ENCODE results near the gene ATP1A4.

ATP1A4 gene

DNA sequence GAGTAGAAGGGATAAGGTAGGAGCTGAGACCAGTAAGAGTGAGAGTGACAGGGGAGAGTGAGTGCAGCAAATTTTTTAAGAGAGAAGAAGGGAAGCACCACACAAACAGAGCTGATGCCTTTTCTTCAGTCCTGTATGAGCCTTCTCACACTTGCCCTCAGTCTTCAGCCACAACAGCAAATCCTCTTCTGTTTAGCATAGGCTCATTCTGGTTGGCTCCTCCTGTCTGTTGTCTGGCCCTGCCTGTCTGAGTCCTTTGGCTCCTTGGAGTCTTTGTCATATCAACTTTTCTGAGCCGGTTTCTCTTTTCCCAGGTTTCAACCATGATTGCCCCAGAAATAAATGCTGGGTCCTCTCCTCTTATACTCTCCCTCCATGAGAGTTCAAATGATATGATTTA, 26.3 kb downstream of the ATP1A4 start:
- DNase-seq (ENCODE audit: low spot score), result no peak

DNA sequence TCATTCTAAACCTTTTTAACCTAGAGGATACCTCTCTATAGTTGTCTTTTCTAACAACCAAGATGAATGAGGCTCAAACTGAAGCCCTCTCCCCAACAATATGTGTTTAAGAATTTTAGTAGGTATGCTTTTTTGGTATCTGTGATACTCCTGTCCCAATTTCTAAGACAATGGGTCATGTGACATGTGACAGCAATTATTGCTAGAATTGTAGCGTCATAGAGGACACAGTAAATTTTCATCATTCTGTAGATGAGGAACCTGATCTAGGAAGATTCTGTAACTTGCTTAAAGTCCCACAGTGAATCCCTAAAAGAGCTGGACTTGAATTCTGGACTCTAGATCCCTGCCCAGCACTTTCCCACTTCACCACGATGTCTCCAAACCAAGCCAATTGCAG, 27.3 kb downstream of the ATP1A4 start:
- no peak for DNase-seq (ENCODE audit: low spot score)

DNA sequence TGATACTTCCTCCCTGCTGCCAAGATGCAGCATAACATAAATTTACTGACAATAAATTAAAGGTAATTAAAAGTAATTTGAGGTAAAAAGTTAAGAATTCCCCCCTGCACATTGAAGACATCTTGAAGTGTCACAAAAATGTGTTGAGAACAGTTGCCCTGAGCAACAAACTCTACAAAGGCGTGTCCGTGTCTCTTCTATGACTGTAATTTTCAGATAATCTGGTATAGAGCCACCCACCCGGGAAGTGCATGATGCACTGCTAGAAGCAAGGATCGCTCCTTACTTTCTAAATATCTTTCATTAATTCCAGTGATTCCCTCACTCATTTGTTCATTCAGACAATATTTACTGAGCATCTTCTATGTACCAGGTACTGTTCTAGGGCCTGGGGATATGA, 27.9 kb downstream of the ATP1A4 start:
- DNase-seq (ENCODE audit: low spot score), result no peak

DNA sequence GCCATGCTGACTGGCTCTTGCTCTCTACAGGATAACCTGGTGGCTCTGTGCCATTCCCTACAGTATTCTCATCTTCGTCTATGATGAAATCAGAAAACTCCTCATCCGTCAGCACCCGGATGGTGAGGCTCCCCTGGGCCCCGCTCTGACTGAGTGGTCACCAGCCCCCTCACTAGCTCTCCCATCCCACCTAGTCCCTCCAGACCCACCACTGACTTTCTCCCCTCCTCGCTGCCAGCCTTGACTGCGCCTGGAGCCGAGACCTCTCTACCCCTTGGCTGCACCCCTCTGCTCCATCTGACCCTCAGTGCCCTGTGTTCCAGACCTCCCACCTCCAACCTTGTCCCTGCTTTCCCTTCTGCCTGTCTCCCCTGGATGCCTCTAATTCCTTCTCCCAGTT, 34.8 kb downstream of the ATP1A4 start:
- no peak for DNase-seq (ENCODE audit: low spot score)

DNA sequence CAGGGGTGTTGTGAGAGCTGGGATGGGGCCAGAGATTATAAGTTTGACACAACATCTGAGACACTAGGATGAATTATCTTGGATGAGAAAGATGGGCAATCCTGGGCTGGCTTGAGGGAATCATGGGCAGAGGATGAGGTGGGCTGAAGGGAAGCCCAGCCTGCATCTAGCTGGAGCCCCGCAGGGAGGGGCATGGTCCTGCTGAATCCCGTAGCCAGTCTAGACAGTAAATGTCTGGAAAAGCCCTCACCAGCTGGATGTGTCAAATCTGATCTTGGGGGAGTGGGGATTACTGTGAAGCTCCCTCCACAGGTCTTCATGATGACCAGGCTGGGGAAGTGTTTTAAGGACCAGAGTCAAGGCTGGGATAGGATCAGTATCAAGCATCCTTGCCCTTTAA, 35.3 kb downstream of the ATP1A4 start:
- no peak for DNase-seq (ENCODE audit: low spot score)

DNA sequence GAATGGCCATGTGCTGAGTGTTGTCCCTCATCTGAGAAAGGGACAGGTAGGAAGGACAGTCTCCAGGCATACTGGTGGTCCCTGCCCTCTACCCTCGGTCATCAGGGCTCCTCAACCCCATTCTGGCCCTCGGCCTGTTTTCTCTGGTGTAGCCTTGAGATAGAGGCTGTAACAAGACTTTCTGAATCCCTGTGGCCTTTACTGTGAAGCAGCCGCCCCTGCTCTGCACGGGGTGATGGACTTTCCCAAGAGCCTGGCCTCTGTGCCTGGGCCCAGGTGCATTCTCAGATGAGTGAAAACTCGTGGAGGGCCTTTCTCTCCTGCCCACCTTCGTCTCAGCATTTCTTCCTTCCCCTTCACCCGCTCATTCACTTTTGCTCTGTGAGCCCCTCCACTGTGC, 36.0 kb downstream of the ATP1A4 start:
- DNase-seq (ENCODE audit: low spot score), result no peak

DNA sequence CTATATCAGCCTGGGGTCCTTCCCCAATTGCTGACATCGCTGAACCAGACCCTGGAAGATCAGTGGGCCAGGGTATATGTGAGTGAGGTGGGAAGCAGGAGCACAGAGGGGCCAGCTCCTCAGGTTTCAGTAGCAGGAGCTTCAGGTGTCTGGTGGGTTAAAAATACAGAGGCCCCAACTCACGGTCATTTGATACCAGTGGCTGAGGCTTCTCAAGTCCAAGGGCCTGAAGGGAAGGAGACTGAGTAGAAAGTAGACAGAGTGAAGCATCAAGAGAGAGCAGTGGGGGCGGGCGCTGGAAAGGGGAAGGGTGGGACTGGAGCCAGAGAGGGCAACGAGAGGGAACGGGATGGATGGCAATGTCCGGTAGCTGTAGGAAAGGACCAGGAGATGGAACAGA, 36.9 kb downstream of the ATP1A4 start:
- no peak for DNase-seq (ENCODE audit: low spot score)

DNA sequence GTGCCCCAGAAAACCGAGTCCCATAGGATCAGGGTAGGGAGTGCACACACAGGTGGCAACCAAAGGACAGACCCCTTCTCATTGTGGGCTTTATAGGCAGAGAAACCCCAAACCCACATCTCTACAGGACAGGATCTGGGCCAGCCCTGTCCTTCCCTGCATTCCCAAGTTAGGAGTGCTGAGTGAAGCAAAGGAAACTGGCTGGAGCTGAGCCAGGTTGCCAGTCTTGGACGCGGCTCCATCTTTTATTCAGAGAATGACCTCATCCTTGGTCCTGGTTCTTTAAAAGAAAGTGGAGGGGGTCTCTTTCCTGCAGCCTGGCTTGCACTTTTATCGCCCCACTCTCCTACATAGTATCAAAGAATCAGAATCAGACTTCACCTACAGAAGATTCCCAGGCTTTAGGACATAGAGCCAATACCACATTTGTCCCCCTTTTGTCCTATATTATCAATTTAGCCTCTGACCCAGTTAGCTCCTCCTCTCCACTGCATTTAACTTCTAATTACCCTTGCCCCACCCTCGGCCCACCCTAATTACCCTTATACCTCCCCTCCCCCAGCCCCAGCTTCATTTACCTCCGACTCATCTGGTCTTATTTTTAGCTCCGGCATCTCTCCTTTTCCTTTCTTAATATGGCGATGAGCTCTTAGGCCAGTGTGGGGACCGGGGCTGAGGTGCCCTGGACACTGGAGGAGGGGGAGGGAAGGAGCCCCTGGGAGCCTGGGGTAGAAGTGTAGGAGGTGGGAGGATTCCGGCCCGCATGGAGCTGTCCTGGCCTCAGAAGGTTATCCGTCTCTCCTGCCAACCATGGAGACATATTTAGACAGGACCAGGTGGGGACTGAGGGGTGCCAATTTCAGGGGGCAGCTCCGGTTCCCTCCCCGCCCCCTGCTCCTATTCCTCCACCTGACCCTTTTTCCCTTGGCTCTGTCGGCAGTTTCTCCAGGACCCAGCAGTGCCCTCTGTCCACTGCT, 38.5 kb downstream of the ATP1A4 start, which contains the start of gene CASQ1:
CASQ1 (plus strand) TSS at position 927 of the 977 bp plus-strand sequence. CDS start 177 bp downstream, outside the sequence.
- no peak for DNase-seq (ENCODE audit: low spot score)

DNA sequence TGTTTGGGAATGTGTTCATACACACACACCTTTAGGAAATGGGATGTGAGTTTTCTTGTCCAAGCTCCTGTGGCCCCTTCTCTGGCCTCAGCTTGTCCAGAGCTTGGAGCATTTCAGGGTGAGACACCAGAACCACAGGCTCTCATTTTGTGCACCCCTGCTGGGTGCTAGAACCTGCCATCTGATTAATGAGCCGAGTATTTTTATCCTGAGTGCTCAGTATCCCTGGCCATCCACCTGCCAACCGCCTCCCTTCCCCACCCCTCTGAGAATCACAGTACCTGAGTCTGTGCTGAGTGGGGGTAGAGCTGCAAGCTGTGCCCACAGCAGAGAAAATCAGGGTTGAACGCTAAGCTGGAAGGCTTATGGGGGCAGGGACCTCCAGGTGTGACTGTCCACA, 40.4 kb downstream of the ATP1A4 start:
- no peak for DNase-seq (ENCODE audit: low spot score)

DNA sequence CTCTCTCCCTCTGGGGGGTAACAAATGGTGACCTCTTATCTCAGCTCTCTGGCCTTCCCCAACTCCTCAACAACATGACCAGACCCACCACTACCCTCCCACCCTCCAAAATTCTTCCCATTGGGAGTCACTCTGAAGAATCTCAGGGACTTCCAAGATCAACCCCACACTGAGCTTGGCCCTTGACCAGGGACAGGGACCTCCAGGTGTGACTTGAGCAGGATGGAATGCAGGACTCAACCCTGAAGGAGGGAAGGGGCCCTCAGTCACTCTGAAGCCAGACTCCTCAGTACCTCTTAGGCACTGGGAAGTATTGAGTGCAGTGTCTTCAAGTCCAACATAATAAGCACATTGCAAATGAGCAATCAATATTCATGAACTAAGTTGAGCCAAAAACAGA, 40.8 kb downstream of the ATP1A4 start:
- no peak for DNase-seq (ENCODE audit: low spot score)

DNA sequence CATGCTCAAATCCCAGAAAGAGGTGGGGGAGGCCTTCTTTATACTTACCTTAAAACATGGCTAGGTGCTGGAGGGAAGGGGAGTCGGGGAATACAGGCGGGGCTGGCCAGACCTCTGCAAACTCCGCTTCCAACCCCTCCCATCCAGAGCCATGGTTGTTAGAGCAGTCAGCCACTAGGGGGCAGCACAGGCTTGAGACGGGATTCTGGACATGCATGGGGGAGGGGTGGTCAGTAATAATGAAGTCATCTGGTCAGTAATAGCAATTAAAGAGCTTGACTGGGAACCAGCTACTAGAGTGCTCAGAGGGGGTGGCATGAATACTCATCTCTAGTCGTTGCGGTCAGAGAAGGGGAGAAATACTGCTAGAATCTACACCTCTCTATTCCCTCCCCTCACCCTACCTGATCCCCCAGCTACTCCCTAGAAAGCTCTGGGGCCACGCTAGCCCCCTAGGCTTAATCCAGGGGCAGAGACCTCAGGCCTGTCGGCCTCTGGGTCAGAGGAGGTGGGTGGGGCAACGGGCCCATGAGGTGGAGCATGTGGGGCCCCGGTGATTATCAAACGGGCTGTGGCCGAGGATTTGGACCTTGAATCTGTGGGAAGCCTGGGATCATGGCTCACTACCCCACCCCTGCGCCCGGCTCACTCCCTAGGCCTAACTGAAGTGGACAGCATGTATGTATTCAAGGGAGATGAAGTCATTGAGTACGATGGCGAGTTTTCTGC, 41.9 kb downstream of the ATP1A4 start:
- DNase-seq (ENCODE audit: low spot score), result peak; percentile 90

DNA sequence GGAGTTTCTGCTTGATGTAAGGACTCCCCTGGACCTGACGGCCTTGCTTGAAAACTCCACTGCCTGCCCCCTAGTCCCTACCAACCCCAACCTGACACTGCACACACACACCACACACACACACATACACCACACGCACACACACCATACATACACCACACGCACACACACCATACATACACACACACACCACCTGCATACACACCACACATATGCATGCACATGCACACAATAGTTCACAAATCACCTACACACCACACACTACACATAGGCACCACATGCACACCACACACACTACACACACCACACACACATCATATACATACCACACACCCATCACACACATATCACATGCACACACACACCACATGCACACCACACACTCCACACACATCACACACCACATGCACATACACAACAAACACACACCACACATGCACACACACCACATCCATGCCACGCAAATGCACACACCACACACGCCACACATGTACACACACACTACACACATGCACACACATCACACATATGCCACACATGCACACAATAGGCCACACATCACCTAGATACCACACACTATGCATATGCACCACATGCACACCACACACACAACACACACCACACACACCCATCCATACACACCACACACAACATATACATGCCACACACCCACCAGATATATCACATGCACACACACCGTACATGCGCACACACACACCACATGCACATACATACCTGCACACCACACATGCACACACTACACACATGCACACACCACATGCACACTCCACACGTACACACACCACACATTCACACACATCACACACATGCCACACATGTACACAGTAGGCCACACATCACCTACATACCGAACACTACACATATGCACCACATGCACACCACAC, 42.7 kb downstream of the ATP1A4 start:
- no peak for DNase-seq (ENCODE audit: low spot score)

DNA sequence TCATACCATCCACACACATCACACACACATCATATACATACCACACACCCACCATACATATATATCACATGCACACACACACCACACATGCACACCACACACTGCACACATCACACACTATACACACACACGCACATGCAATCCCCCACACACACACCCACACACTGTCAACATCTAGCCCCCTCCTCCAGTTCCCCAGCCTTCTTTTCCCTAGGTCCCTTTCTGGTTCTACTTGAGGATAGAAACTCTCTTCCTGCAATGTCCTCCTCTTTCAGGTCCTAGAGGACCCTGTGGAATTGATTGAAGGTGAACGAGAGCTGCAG, 43.3 kb downstream of the ATP1A4 start:
- no peak for DNase-seq (ENCODE audit: low spot score)

DNA sequence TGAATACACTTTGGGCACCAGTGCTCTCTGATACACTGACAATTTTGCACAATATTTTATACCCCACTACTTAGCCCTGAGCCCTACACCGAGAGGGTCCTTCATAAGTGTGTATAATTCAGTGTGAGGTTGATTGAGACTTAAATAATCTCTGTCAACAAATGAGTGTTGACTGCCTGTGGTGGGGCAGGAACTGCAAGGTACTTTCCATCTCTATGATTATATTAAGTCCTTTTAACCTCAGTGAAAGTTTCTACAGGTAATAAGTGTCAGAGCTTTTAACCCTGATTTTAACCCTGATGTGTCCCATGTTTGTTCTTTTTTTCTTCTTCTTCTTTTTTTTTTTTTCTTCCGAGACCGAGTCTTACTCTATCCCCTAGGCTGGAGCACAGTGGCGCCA, 44.7 kb downstream of the ATP1A4 start:
- no peak for DNase-seq (ENCODE audit: low spot score)

DNA sequence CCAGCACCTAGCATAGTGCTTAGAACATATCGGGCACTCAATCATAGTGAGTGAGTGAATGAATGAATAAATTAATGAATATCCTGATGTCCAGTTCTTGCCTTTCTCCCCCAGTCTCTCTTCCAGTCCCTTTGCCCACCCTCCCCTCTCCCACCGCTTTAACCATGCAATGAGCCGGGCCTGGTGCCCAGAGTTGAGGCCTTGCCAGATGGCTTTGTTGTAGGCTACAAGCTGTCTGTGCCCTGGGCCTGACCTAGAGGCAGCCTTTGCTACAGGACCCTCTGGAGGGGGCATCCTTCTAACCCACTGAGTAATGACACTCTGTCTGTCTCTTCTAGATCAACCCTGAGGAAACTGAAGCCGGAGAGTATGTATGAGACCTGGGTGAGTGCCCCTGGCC, 45.8 kb downstream of the ATP1A4 start:
- DNase-seq (ENCODE audit: low spot score), result no peak

DNA sequence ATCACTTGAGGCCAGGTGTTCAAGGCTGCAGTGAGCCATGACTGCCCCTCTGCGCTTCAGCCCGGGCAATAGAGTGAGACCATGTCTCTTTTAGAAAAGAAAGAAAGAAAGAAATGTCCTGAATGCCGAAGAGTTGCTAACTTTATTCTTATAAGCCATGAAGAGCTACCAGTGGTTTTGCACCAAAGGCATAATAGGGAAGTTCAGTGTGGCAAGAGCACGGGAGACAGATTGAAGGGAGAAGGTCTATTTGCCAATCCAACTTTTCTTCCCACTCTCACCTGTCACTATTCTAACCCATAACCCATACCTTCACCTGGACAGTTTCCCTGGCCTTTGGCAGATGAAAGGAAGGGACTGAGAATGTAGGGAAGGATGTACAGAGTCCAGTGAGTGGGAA, 49.4 kb downstream of the ATP1A4 start:
- no peak for DNase-seq (ENCODE audit: low spot score)

DNA sequence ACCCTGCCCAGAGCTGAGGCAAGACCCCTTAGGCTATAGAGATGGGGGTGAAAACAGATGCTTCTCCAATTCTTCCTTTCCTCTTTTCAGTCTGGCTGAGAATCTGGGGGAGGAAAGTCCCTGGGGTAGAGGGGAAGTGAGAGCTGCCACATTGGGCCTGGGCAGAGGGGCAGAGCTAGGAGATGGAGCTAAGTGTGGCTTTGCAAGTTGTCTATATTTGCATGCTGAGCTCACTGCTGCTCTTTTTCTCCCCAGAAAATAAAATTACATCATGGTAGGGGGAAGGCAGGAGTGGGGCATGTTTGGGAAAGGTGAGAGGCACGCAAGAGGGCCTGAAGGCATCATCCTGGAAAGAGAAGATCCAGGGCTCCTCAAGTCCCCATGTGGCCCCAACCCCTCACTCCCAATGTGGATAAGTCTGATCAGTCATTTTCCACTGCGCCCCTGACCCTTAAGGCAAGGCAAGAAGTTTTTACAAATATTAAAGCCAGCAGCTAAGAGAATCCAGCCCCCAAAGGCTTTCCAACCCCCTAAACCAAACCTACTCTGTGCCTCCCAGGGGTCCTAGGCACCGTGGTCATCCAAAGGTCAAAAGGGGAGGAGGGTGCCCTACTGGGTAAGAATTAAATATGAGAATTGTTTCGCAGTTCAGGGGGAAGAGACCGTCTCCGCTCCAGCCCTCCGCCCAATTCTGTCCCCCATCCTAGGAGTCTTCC, 53.3 kb downstream of the ATP1A4 start:
- no peak for DNase-seq (ENCODE audit: low spot score)

DNA sequence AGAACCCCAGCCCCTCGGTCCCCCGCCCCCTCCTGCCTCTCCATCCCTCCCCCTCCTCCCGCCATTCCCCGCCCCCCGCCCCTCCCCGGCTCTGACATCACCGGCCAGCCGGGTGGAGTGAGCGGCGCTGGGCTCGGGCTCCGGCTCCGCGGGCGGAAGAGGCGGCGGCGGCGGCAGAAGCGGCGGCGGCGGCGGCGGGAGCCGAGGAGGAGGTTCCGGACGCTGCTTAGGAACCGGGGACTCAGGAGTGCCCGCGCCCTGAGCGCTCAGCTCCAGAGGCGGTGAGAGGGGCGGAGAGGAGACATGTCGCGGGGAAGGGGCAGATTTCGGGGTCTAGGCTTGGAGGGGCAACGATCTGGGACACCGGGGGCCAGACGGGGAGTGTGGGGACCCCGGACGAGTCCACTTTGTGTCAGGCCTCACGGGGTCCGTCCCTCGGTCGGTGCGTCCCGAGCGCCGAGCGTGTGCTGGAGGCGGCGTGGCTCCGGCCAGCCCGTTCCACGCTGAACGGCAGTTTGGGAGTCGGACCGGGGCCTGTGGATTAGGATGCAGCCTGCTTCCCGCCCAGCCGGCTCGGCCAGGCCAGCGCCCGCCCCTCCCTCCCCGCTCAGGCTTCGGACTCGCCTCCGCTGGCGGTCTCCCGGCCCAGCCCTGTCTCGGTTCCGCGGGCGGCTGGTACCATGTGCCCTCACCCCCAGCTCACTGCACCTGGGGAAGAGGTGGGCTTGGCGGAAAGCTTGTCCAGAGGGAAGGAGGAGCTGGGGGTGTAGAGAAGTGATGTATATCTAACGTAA, 54.0 kb downstream of the ATP1A4 start, which contains the start of gene PEA15:
PEA15 (plus strand) TSS at position 143 of the 794 bp plus-strand sequence. CDS start 6,161 bp downstream, outside the sequence.
- DNase-seq (ENCODE audit: low spot score), result peak; percentile 87

DNA sequence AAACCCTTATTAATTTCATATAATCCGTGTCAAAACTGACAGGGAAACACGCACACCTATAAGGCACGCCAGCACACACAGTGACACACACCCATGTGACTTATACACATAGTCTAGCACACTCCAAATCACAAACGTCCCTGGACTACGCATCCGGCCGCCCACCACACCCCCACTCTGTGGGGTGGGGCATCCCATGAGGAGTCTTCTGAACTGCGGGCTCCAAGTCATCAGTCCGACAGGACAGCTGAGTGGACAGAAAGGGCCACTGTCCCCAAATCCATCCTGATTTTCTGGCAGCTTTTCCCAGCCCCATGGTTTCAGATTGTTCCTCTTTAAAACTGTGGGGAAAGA, 54.6 kb downstream of the ATP1A4 start:
- DNase-seq (ENCODE audit: low spot score), result peak; percentile 71

DNA sequence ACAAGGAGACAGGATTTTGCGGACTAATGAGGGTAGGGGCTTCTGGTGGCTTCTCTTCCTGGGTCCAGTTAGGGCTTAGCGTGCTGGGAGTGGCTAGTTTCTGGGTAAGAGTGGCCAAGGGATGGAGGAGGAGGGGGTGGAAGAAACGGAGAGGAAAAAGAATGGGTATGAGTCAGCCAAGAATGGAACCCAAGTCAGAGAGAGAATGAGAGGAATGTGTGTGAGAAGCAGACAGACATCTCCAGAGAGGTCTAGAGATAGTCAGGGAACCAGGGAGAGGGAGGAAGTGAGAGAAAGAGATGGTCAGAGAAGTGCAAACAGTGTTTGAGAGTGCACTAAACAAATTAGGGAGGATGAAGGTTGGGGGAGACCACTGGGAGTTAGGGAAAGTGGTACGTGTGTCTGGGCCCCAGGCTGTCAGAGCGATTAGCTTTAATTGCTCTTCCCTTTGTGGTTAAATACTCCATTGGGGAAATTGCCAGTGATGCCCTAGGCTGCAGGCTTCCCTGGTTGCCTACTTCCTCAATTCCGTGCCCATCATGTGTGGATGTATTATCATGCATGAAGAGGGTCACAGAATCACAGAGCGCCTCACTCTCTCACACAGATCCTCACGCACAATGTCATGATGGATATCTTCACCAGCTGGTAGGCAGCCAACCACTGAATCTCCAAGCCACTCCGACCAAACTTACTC, 55.2 kb downstream of the ATP1A4 start:
- peak; percentile 96 for DNase-seq (ENCODE audit: low spot score)

Data from COLO829 (cell line).